ENCODE measurements around the gene N4BP2.

N4BP2 gene

DNA sequence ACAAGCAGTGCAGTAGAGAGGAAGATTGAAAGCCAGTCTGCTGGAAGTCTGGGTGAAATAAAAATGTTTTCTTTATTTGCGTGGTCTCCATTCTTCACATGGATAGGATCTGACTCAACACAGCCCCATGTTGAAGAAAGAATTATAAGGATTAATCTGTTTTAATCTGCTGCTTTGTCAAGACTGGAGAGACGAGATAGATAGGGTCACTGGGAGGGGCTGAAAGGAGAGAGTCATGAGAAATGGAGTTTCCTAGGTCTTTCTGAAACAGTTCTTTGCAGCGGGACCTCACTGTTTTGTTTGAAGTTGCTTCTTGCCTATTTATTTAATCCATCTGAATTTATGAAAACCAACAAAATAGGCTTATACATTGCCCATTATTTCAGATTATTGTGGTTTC is 107.8 kb downstream of the N4BP2 start:
- no peak for DNase-seq

DNA sequence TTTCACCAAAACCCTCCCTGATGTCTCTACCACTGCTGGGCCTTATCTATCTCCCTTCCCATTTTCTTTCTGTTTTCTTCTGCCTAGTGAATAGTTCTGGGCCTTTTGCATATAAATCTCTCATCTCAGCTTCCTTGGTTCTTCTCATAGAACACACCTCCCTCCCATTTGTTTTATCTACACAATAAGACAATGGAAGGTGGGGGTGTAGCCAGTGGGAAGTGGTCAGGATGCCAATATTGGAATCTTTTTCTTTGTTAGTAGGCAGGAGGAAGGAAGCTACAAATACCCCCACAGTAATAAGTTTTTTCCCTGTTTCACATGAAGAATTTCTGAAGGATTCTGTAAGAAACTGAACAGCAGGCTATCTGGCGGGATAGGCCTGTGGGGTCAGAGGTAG is 109.3 kb downstream of the N4BP2 start:
- no peak for DNase-seq

DNA sequence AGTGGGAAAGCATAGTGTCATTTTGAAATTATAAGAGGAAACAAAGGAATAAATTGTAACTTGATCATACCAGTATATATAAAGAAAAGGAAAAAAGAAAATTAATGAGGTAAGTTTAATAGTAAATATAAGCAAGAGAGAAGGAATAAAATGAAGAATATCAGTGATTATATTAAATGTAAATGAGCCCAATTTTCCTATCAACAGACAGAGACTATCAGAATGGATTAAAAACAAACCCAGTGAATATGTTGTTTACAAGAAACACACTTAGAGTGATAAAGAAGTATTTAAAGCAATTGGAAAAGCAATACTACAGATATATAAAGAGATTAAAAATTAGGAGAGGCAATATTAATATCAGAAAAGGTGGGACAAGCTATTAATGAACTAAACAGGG is 111.4 kb downstream of the N4BP2 start:
- DNase-seq: no peak

DNA sequence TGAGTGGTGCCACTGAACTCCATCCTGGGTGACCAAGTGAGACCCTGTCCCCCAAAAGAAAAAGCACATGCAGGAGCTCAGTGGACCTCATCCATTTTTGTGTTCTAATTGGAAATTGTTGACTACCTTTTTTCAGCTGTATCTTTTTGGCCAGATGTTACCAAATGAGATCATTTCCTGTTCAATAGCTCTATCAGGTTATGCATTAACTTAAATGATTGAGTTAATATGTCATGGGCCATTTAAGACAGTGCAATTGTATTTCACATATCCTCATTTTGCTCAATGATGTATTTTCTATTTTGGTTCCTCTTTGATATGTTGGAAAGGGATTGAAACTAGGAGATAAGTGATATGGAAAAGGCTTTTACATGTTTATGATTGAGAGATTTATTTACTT is 113.9 kb downstream of the N4BP2 start:
- DNase-seq: no peak

DNA sequence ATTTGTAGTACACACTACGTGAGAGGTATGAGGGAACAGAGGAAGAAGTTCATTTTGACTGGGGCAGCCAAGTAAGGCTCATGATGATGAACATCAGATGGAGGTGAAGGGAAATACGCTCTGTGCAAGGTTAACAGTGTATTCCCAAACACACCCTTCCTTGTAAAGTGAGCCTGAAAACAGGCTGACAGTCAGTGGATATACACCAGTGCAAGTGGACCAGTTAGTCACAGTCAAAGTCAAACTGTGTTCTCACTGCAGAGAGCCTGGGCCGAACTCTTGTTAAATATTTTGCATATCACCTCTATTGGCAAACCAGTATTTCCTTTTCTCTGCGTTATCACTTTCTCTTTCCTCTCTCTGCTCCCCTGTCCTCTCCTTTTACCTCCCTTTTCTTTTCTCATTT is 116.8 kb downstream of the N4BP2 start:
- no peak for DNase-seq

DNA sequence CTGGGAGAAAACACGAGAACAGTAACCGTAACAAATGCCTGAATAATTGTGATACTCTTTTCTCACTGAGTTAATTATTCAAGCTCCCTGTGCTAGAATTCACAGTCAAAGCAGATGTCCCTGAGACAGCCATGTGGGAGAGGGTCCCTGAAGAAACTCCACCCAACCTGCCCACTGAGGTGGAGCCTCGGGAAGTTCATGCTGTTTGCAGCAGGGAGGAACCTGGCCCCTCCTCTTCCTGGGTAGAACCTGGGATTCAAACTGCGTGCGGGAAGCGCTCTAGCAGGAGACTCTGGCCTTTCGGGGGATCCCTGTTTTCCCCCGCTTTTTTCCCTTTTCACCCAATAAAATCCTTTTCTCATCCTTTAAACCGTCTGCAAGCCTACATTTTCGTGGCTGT is 120.0 kb downstream of the N4BP2 start:
- DNase-seq: no peak

DNA sequence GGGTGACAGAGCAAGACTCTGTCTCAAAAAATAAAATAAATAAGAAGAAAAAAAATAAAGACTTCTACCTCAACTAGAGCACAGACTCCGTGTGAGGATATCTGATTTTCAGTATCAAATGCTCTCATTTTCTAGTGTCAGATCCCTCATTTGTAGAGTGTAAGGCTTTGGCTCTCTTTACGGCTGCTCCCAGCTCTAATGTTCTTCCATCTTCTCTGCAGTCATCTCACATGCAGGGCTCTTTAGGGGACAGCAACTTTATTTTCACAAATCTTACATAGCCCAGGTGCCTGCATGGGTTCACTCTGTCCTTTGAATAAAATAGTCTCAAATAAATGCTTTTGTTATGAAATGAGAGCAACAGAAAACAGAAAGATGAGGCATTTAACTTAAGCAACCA is 120.9 kb downstream of the N4BP2 start:
- DNase-seq: no peak

DNA sequence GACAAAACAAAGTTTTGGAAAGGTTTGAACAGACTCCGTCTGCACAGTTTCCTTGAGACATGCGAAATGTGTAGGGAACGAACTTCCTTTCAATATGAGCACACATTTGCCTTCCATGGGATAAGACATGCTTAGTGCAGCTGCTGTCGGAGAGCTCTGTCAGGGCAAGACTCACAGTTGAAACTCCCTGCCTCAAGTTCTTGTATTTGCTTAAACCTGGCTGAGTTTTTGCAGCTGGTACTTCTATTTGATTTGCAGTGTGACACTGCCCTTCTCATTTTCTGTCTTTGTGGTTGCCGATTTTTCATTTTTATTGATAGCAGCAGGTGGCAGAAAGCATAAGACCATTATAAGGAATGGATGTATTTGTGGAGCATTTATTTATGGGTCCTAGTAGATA is 122.0 kb downstream of the N4BP2 start:
- DNase-seq: no peak

DNA sequence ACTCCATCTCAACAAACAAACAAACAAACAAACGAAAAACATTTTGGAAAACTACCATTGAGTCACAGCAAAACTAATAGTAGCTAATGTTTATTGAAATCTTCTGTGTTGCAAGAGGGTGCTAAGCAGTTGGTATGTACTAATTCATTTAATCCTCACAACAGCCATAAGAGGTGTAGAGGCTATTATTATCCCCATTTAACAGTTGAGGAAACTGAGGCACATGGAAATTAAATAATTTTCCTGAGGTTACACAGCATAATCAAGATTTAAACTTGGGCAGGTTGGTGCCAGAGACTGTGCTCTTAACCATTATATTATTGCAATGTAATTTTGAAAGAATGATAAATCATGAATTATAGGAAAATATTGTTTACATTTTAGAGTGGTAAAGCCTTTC is 122.7 kb downstream of the N4BP2 start:
- DNase-seq: no peak

DNA sequence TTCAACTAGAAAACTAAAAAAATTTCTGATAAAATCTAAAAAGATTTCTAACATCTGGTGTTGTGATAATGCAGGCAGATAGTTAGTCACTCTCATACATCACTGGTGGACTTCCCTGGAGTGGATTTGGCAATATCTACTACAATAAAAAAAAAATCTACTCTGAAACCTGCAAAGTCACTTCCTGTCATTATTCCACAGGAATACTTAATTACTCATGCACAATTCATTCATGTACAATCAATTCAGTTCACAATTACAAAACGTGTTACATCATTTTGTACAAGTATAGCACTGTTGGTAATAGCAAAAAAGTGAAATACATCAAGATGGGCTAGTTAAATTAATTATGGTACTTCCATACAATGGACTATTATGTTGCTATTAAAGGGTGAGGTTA is 123.7 kb downstream of the N4BP2 start:
- peak; percentile 82 to 87 for DNase-seq

DNA sequence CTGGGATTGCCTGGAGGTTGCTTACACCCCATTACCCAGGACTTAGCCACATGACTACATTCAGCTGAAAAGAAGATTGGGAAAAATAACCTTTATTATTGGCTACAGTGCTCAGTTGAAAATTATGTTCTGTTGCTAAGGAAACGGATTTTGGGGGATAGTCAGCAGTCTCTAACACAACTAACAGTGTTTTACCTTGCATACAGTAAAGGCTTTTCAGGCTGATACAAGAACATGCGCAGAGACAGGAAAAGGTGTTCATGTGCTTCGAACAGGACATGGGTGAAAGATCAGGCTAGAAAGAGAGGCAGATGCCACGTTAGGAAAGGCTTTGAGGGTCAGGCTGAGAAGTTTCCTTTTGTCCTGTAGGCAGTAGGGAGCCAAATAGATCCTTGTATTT is 125.4 kb downstream of the N4BP2 start:
- no peak for DNase-seq

DNA sequence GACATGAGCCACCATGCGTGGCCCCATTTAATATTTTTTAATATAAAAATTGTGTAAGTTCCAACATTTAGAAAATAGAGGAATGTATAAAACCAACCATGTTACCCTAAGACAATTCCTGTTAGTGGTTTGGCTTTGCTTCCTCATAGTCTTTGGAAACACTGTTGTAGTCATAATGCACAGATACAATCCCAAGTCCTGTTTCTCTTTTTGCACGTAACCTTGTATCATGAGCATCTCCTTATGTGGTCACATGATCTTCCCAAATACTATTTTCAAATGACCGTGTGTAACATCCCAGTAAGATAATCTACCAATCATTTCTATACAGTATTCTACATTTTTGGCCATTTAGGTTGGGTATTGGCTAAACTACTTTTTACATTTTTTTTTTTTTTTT is 126.3 kb downstream of the N4BP2 start:
- peak; percentile 40 to 63 for DNase-seq

DNA sequence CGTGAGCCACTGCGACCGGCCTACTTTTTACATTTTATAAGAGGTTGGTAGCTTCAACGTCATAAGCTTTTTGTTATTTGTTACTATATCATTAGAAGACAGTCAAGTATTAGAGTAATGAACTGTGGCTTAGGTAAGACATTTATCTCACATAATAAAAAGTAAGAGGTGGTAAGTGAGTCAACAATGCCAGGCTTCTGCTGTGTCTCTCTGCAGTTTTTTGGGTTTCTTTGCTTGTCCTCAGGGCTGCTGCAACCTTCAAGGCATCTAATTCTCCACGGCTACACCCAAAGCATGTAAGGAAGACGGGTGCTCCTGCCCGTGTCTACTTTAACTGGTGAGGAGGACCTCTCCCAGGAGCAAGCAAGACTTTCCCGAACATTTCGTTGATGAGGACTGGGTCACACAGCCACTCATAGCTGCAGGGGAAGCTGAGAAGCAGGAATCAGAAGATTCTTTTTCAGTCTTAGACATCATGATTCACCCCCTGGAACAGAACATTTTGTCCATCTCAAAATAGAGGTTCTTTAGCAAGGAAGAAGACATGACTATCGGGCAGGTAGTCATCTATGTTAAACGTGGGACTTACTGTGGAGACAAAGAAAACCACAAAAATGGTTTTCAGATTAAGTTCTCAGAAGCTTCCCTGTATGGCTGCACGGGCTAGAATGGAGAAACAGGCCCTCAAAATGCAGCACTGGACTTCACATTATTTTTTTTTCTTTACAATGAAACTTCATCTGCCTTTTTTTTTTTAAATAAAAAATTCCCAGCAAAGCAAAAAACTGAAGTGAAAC is 127.2 kb downstream of the N4BP2 start:
- peak; percentile 43 to 56 for DNase-seq

DNA sequence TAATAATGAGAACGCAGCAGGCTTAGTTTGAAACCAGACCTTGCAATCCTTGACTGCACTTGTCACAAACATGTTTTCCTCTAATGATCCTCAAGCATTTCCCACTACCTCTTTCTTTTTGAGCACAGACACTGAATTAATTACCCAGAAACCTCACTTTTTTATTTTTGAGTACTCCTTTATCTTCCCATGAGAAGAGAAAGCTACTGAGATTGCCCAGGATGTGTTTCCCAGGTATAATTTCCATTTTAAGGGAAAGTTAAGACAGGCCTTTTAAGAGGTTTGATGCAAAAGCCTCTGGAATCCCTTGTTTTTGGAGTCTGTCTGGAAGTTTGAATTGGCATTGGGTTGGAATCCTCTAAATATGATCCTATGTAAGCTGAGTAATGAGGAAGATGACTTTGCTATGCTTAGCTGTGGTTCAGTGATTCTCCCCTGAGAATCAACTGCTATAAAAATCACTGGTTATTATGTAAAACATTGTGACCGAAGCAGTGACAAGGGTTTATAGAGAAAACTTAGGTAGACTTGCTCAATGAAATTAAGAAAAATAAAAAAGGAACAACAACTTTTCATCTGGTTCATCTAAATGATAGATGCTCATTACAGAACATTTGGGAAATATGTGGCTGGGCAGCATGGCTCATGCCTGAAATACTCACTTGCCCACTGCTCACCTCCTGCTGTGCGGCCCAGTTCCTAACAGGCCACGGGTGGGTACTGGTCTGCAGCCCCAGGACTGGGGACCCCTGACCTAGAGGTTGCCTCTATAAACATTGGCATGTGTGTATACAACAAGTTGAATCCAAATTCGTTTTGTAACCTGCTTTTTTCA is 129.4 kb downstream of the N4BP2 start:
- DNase-seq: no peak

DNA sequence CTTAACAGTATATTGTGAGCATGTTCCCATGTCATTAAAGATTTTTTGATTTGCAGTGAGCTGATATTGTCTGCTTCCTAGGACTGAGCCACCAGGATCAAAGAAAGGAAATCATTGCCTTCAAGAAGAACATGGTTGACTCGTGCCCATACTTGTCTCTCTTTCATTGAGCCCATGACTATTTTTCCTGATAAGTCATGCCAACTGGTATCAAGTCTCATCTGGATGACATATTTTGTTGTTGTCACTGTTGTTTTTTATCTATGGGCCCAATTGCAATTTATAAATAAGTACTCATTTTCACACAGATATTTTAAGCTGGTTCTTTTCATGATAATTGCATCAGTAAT is 130.0 kb downstream of the N4BP2 start:
- no peak for DNase-seq

DNA sequence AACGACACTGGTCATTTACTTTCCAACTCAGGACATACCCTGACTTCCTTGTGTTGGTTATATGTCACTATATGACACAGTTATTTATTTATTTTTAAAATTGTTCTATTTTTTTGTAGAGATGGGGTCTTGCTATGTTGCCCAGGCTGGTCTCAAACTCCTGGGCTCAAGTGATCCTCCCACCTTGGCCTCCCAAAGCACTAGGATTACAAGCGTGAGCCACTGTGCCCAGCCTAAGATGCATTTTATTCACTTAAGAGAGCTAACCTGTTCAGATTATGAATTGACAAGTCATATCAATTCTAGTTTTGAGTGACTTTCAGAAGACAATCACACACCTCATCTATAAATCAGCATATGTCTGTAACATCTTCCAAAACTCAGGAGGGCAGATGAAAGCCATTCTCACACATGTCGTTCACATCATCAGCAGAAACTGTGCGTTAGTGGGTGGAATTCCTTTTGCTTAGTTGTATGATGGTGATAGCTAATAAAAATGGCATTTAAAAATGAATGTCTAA is 130.8 kb downstream of the N4BP2 start:
- DNase-seq: no peak

DNA sequence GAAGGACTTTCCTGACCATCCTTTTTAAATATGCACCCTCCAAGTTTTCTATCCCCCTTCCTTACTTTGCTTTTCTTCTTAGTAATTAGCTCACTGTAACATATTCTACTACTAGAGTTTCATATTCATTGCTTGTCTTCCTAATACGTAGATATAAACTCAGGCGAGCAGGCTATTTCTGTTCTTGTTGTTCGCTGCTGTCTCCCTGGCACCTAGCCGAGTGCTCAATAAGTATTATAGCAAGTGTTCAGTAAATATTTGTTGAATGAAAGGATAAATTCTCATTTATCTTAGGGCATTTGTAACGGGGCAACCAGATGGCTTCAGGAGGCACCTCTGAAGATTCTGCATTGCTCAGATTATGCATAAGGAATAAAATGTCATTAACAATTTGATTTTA is 133.4 kb downstream of the N4BP2 start:
- DNase-seq: no peak

DNA sequence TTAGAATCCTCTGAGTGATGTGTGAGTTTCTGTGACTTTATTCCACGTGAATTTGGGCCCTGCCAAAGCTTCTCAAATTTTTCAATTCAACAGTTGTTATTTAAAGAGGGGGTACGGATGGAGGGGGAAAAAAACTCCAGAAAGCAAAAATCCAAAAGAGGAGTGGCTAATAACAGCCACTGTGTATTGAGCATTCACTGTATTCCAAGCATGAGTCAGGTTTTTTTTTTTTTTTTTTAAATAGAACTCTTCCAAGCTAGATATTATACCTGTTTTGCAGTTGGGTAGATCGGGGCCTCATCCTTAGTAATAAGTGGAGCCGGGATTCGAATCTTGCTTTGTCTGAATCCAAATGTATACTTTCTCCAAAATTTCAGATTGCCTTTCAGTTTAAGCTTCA is 133.8 kb downstream of the N4BP2 start:
- no peak for DNase-seq

DNA sequence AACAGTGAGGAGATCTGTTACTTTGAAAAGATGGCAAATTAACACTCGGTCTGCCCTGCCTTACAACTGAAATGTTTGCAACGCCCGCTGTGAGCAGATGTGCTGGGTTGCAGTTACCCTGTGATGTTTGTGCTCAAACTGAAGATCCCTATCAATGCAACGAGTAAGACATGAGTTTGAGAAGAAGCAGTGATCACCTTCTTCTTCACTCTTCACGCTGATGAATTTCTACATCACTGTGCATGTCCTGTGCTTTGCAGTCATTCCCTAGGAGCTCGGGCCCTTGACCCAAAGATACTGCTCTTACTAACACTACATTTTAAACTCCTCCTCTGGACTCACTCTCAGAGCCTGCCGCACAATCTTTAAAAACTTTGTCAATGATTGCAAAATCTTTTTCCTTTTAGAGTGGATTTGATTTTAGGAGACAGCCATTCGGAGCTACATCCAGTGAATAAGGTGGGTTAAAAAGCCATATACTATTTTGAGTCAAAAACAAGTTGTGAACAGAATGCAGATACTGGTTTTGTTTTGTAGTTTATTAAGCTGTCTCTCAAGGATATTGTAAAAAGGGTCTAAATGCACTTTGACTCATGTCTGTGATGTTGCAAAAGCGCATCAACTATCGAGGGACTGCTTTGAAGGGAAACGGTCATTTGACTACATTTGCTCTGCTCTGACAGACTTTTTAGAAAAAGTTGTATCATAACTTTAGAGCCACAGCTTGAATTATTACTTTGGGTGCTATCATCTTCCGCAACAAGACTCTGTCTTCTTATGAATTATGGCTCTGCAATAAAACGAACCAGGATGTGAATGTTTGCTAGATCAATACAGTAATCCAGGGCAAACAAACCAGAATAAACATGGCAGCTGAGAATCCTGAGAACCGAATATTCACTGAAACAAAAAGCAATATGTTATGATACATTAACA is 134.5 kb downstream of the N4BP2 start:
- DNase-seq: no peak

DNA sequence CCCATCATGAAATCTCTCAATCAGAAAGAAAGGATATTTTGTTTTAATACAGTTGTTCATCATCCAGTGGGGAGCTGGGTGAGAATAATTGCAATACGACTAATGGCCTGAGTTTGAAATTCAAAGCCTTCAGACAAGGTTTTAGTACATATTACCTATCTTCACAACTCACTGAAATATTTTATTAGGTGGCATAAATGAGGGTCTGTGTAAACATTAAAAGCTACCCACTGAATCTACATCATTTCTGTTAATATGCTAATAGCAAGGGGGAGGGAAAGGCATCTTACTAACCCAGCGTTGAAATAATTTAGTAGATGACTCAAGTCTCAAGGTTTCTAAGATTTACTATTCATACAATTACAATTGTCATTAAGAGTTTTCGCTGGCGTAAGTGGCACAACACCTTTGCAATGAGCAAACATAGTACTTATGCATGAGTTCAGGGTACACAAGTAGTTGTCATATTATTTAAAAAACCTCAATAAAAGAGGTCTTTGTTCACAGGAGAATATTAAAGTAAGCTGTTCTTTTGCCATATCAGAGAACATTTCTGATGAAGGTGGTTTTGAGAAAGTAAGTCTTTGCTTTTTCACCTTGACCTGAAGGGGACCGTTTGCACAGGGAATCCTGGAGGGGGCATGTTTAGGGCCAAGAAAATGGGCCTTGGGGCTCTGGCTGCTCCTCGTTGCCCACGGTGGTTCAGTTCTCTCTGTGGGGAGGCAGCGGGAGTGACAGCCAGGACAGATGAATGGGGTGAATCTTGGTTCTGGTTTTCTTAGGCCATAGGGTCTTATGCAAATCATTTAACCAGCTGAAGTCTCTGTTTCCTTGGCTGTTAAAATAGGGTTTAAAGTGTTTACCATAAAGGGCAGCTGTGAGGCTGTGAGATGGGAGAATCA is 135.7 kb downstream of the N4BP2 start:
- DNase-seq: no peak

DNA sequence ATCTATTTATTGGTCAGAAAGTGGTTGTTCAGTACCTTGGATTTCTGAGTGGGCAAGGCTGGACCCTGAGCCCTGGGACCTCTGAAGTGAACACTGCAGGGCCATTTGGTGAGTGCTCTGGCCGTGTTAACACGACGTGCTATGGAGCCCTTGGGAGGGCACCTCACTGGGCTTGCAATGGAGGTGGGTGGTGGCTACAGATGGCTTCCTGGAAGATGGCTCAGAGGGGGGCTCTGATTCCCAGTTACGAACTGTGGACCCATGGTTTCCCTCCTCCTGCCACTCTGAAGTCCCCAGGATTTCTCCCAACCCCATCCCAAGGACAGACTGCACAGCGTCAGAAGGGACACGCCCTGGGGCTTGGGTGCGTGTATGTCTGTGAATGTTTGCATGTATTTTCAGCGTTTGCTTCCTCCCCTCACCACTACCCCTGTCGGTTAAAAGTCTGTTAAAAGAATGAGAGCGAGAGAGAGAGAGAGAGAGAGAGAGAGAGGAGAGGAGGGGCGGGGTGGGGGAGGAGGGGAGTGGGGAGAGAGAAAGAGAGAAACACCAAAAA is 136.4 kb downstream of the N4BP2 start:
- DNase-seq: no peak

DNA sequence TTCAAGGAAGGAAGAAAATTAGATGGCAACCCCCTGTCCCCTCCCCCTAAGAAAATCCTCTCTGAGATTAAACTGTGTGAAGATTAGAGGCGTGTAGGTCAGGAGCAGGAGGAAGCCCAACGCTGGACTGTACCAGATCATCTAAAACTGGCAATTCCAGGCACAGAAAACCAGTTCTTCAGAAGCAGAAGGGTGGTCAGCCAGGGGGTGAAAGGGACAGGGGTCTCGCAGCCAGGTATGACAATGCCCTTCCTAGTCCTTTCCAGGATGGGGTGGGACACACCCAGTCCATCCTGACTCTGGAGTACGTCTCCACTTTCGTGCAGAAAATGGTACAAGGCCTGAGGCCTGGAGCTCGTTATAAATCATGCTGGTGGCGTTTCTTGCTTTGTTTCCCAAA is 136.9 kb downstream of the N4BP2 start:
- no peak for DNase-seq

All from inflammatory macrophage treated with lipopolysaccharide for 1 hour (primary cell).